Activated naive CD4-positive, alpha-beta T cell treated with anti-CD3 and anti-CD28 coated beads, Interleukin-2, amount 10 ng/mL, durations not matched to agents 7 days and 5 days (primary cell): ENCODE results near the gene STAT4.

Experiments used
- CTCF ChIA-PET: fragments of 350-600 bp; sonication (Branson Sonifier 250); formaldehyde crosslinking; loops from one replicate; lab custom pipeline; 2021; ENCODE audit warnings: antibody characterized with exemption; lab: Charles Lee
- DNase-seq: peaks from one replicate; pipeline ENCODE4 v3.0.0-alpha.2; 2020
- H3K27ac Mint-ChIP-seq: one replicate; pipeline ENCODE4 v1.8.0; 2021; ENCODE audit warnings: mild to moderate bottlenecking, moderate library complexity, mixed read lengths
- H3K27me3 Mint-ChIP-seq: one replicate; pipeline ENCODE4 v1.8.0; 2021; ENCODE audit warnings: mild to moderate bottlenecking, mixed read lengths
- H3K36me3 Mint-ChIP-seq: one replicate; pipeline ENCODE4 v1.8.0; 2021; ENCODE audit warnings: mixed read lengths
- H3K4me1 Mint-ChIP-seq: one replicate; pipeline ENCODE4 v1.8.0; 2021; ENCODE audit warnings: mixed read lengths
- H3K4me3 Mint-ChIP-seq: one replicate; pipeline ENCODE4 v1.8.0; 2021; ENCODE audit warnings: mild to moderate bottlenecking, moderate library complexity, mixed read lengths
- H3K9me3 Mint-ChIP-seq: one replicate; pipeline ENCODE4 v1.8.0; 2021; ENCODE audit warnings: mixed read lengths

Gene STAT4

GRCh38 chr2:190987938-190988337, 162.9 kb downstream of the STAT4 start:
- no peaks in the 10 kb centered on the region for H3K9me3 Mint-ChIP-seq
- no peak overlapping the region for H3K4me3 Mint-ChIP-seq
- CTCF ChIA-PET, result interaction anchor here (0.7 to 1.5 kb wide), 5 partner anchors 9 to 167 kb away, joined by 3 to 4 read pairs (median 3); no protein-coding TSS in a partner anchor
- DNase-seq, result no peak
- peak overlapping the region; percentile 81 for H3K27ac Mint-ChIP-seq
- H3K27me3 Mint-ChIP-seq, result no peaks in the 10 kb centered on the region
- peaks cover 70% of the 10 kb centered on the region for H3K4me1 Mint-ChIP-seq
- H3K36me3 Mint-ChIP-seq, result peaks cover 84% of the 10 kb centered on the region

- H3K27me3 Mint-ChIP-seq, result no peaks in the 10 kb centered on the region
- H3K4me3 Mint-ChIP-seq, result no peak overlapping the region
- no peak for DNase-seq
- CTCF ChIA-PET, result interaction anchor here (0.6 to 1.5 kb wide), 4 partner anchors 10 to 168 kb away, joined by 3 to 4 read pairs (median 3); no protein-coding TSS in a partner anchor
- peak overlapping the region; percentile 70 for H3K27ac Mint-ChIP-seq
- H3K4me1 Mint-ChIP-seq, result peaks cover 74% of the 10 kb centered on the region
- H3K9me3 Mint-ChIP-seq, result no peaks in the 10 kb centered on the region
- peaks cover 87% of the 10 kb centered on the region for H3K36me3 Mint-ChIP-seq
Observed at GRCh38 chr2:190987116-190987515, 163.7 kb downstream of the STAT4 start.

GRCh38 chr2:190986221-190986953, 164.4 kb downstream of the STAT4 start:
- H3K4me1 Mint-ChIP-seq, result peaks cover 78% of the 10 kb centered on the region
- H3K4me3 Mint-ChIP-seq, result no peak overlapping the region
- no peaks in the 10 kb centered on the region for H3K9me3 Mint-ChIP-seq
- no peak for DNase-seq
- no peaks in the 10 kb centered on the region for H3K27me3 Mint-ChIP-seq
- CTCF ChIA-PET, result interaction anchor here (0.6 to 1.2 kb wide), 2 partner anchors 21 to 42 kb away, joined by 3 to 5 read pairs; no protein-coding TSS in a partner anchor
- H3K27ac Mint-ChIP-seq, result peak overlapping the region; percentile 83
- H3K36me3 Mint-ChIP-seq, result peaks cover 90% of the 10 kb centered on the region

DNA sequence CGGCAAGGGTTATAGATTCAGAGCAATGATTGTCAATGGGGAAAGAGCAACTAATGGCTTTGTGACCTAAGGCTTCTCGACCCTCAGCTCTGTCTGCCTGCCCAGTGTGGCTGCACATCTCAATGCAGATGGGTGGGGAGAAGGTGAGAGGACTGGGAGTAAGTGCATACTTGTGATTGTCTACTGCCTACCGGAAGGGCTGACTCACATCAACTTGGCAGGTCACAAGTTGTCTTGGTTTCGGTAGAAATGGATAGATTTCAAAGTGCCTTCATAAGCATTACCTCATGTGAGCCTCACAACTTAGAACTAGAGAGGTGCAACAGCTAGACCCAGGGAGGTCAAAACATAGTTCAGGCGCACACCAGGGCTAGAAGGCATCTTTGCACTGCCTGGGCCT, 166.2 kb downstream of the STAT4 start:
- Mint-ChIP-seq H3K4me1 (peaks cover 83% of the 10 kb centered on the region), H3K9me3 (no peaks in the 10 kb centered on the region), H3K36me3 (peaks cover 91% of the 10 kb centered on the region), H3K27ac (peak overlapping the region; percentile 47), H3K27me3 (no peaks in the 10 kb centered on the region), H3K4me3 (no peak overlapping the region)
- CTCF ChIA-PET, result interaction anchor here (0.7 to 0.9 kb wide), 2 partner anchors 17 to 79 kb away, joined by 3 read pairs; no protein-coding TSS in a partner anchor
- no peak for DNase-seq

DNA sequence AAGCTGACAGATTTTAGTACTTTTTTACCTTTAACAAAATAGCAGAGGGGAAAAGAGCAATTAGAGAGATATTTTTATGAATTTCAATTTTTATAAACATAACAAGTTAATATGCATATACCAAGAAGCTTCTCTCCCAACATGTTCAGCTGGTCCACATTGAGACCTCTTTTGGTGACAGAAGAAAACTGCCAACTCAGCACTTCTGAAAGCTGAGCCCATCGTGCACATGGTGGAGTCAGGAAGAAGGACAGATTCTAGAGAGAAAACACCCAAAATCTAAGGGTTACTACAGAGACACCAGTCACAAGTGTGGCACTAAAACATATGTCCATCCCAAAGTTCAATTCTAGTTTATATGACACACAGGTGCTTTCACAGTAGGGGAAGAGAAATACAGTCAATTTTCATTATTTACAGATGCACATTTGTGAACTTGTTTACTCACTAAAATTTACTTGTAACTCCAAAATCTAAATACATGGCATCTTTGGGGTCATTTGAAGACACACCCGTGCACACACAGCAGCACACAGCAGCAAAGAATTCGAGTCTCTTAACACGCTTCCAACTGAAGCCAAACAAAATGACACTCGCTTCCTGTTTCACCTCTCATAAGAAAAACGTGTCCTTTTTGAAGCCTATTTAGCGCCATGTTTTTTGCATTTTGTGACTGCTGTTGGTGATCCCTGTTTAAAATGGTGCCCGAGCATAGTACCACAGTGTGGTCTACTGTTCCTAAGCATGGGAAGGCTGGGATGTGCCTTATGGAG, 168.3 kb downstream of the STAT4 start:
- Mint-ChIP-seq H3K36me3 (peaks cover 94% of the 10 kb centered on the region), H3K9me3 (no peaks in the 10 kb centered on the region), H3K27me3 (no peaks in the 10 kb centered on the region), H3K27ac (peak overlapping the region; percentile 92), H3K4me3 (no peak overlapping the region), H3K4me1 (peaks cover 91% of the 10 kb centered on the region)
- DNase-seq, result no peak
- CTCF ChIA-PET, result interaction anchor here (1.1 to 1.8 kb wide), 3 partner anchors 19 to 35 kb away, joined by 3 to 4 read pairs (median 3); no protein-coding TSS in a partner anchor

- H3K4me3 Mint-ChIP-seq, result no peak overlapping the region
- H3K36me3 Mint-ChIP-seq, result peaks cover 92% of the 10 kb centered on the region
- H3K4me1 Mint-ChIP-seq, result peaks cover 89% of the 10 kb centered on the region
- H3K27ac Mint-ChIP-seq, result peak overlapping the region; percentile 92
- H3K9me3 Mint-ChIP-seq, result no peaks in the 10 kb centered on the region
- no peak for DNase-seq
- CTCF ChIA-PET, result interaction anchor here (1.1 kb wide), 1 partner anchor 34 kb away, joined by 3 read pairs; no protein-coding TSS in a partner anchor
- no peaks in the 10 kb centered on the region for H3K27me3 Mint-ChIP-seq
Observed at GRCh38 chr2:190981733-190982132, 169.1 kb downstream of the STAT4 start.

GRCh38 chr2:190981333-190981732, 169.5 kb downstream of the STAT4 start:
- Mint-ChIP-seq H3K9me3 (no peaks in the 10 kb centered on the region), H3K36me3 (peaks cover 93% of the 10 kb centered on the region), H3K4me3 (no peak overlapping the region), H3K27ac (peak overlapping the region; percentile 92), H3K4me1 (peaks cover 91% of the 10 kb centered on the region), H3K27me3 (no peaks in the 10 kb centered on the region)
- CTCF ChIA-PET, result no interaction called here
- DNase-seq, result no peak

DNA sequence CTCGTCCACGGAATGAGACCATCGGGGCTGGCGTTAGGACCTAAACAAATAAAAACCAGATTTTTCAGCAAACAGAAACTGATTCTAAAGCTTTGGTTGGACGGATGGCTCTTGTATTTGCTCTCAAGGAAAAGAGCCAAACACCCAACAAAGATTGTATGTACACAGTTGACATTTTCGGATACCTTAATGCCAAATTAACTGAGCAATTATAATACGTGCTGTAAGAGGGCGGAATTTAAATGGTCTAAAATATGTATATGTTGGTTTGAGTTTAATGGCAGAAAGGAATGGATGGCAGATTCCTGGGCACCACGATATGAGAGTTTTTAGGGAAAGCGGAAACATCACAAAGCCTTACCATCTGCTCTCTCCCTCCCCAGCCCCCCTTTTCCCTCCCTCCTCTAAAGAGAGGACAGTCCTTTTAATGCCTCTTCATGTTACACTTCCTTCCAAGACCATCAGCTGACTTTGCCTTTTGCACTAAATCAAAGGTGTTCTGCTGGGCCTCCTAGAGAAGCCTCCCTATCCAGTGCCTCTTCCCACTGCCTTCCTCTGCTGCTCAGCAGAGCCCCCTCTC, 170.1 kb downstream of the STAT4 start:
- H3K36me3 Mint-ChIP-seq, result peaks cover 91% of the 10 kb centered on the region
- H3K9me3 Mint-ChIP-seq, result no peaks in the 10 kb centered on the region
- no peak overlapping the region for H3K4me3 Mint-ChIP-seq
- H3K27me3 Mint-ChIP-seq, result no peaks in the 10 kb centered on the region
- DNase-seq, result no peak
- CTCF ChIA-PET, result interaction anchor here (1.0 kb wide), 1 partner anchor 31 kb away, joined by 3 read pairs; no protein-coding TSS in a partner anchor
- peaks cover 88% of the 10 kb centered on the region for H3K4me1 Mint-ChIP-seq
- peak overlapping the region; percentile 92 for H3K27ac Mint-ChIP-seq

- no peak overlapping the region for H3K4me3 Mint-ChIP-seq
Observed at GRCh38 chr2:190979906-190980629, 170.7 kb downstream of the STAT4 start.

More at GRCh38 chr2:190979906-190980629, 170.7 kb downstream of the STAT4 start:
- Mint-ChIP-seq H3K4me1 (peaks cover 84% of the 10 kb centered on the region), H3K36me3 (peaks cover 91% of the 10 kb centered on the region), H3K27ac (peak overlapping the region; percentile 92), H3K27me3 (no peaks in the 10 kb centered on the region), H3K9me3 (no peaks in the 10 kb centered on the region)
- CTCF ChIA-PET, result interaction anchor here (1.0 kb wide), 1 partner anchor 32 kb away, joined by 3 read pairs; no protein-coding TSS in a partner anchor
- DNase-seq, result no peak
